ENCODE data around the gene CDH13.

The CDH13 gene

DNA sequence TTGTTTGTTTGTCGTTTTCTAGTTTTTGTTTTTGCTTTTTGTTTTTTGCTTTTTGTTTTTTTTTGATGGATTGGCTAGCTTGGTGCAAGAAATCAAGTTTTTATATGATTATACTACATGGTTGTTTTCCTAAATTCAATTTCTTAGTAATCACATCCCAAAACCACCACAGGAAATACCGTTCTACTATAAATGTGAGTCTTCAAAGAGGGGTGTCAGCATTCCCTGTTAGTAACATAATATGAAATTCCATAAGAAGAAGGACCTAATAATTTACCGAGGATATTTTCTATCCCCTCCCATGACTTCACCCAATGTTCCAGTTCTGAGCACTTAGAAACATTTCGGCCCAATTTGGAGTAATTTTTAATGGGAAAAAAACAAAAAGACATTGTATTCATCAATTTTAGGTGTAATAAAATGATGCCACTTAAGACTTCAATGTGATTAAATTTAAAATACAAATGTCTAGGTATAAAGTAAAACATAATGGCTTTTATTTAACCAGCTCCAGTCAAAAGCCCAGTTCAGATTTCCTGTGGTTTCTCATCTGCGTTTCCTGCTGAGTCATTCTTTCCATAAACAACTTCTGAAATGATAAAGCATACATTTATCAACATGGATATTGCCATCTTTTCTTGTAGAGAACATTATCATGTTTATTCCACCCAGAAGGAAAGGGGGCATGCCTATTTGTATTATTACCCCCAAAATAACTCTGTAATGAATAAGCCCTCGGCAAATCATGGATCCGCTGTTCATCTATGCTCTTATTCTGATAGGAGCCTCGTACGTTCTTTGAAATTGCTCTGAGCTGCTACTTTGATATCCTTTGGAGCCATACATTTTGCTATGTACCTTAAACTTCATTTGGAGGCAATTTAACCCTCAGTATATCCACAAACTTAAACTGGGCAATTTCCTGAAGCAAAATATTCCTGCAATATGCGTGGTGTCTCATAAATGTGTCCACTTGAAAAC is 1209.1 kb downstream of the CDH13 start:
- DNase-seq = no peak

DNA sequence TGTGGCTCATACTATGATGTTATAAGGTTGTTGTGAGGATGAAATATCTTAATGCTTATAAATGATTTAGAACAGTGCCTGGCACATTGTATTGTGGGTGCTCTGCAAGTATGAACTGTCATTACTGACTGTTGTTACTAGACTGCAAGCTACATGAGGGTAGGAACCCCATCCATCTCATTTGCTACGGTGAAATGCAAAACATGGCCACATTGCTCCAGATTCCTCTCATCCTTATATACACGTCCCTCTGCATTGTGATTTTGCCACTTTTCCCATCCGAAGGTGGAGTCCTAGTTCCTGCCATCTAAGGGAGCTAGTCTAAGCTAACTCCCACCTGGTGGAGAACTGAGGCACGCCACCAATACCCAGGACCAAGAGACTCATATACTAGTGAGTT is 1210.8 kb downstream of the CDH13 start:
- no peak for DNase-seq

DNA sequence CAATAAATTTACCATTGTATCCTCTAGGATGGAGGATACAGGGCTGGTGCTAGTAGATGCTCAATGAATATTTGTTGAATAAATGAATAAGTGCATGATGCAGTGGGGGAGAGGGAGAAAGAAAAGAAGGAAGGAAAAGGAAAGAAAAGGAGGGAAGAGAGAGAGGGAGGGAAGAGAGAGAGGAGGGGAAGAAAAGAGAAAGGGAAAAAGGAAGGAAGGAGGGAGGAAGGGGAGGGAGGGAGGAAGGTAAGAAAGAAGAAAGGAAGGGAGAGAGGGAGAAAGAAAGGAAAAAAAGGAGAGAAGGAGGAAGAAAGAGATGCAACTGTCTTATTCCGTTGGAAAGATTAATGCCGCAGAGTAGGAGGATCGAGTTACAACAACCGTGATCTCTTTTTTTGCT is 1211.4 kb downstream of the CDH13 start:
- no peak for DNase-seq

DNA sequence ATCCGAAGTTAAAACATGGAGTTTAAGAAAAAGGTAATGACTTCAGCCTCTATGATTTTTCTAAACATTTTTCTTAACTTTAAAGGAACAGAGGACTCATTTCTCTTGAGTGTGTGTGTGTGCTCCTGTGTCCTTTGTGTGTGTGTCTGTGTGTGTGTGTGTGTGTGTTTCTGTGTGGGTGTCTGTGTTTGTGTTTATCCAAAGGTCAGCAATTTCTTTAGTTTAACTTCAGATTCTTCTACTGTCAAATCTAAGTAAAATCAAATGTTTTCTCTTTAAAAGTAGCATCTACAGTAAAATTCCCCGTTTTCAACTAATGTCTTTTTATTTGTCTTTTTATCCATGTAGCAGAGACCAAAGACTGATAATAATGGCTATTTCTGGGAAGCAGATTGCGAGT is 1212.8 kb downstream of the CDH13 start:
- DNase-seq = no peak

DNA sequence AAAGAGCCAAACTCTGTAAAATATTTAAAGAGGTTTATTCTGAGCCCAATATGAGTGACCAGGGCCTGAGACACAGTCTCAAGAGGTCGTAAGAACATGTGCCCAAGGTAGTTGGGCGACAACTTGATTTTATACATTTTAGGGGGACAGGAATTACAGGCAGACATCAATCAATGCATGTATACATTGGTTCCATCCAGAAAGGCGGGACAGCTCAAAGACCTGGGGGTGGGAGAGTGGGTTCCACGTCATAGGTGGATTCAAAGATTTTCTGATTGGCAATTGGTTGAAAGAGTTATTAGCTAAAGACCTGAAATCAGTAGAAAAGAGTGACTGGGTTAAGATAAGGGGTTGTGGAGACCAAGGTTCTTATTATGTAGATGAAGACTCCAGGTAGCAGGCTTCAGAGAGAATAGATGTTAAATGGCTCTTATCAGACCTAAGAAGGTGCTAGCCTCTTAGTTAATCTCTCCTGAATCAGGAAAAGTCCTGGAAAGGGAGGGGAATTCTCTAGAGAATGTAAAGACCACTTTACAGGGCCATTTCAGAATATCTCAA is 1213.4 kb downstream of the CDH13 start:
- no peak for DNase-seq

DNA sequence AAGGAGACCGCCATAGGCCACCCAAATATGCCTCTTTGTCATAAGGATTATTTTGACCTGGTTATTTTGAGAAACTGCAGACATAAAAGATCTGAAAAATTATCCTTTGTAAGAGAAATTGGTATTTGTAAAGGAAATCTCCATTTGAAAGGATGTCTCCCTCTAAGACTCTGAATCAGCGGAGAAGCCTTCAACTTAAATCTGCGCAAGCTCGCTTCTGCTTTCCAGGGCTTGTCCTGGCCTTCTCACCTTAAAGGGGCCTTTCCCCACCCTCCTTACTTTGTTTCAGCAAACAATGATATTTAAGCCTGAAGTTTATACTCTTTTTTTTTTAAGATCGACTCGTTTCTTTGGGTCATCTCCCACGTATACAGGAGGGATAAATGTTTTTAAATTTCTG is 1215.5 kb downstream of the CDH13 start:
- DNase-seq = no peak

DNA sequence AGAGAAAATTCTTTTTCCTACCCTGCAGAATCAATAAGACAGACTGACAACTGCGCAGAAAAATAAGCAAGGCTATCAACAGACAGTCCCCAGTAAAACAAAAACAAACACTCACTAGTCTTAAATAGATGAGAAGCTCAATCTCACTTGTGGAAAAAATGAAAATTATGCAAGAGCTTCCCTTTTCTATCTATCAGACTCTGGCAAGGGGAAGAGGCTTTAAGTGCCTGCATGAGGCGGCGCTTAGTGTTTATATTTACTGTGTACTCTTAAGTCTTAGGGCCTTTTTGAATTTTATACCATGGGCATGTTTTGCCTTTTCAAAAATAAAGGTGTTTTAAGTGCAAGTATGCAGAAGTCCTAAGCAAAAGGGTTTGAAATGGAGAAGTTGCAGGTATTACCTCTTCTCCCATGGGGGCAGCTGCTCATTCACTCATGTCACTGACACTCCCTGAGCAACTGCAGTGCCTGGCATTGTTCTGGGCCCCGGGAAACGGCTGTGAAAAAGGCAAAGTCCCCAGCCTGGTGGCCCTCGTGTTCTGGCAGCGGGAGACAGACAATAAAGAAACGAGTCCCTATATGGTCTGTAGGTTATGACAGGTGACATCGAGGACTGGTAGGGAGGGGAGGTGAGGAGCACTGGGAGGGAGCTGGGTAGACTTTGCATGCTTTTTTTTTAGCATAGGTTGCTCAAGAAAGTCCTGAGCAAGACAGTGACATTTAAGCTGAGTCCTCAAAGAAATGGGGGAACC is 1216.2 kb downstream of the CDH13 start:
- DNase-seq = no peak

DNA sequence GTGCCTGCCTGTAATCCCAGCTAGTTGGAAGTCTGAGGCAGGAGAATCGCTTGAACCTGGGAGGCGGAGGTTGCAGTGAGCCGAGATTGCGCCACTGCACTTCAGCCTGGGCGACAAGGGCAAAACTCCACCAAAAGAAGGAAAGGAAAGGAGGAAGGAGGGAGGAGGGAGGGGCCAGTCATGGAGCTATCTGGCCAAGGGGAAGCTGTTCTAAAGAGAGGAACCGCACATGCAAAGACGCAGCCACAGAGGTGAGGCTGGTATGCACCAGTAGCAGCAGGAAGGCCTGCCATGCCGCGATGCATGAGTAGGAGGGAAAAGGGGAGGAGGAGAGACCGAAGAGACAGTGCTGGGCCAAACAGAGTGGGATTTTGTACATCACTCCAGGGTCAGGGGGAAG is 1216.9 kb downstream of the CDH13 start:
- no peak for DNase-seq

DNA sequence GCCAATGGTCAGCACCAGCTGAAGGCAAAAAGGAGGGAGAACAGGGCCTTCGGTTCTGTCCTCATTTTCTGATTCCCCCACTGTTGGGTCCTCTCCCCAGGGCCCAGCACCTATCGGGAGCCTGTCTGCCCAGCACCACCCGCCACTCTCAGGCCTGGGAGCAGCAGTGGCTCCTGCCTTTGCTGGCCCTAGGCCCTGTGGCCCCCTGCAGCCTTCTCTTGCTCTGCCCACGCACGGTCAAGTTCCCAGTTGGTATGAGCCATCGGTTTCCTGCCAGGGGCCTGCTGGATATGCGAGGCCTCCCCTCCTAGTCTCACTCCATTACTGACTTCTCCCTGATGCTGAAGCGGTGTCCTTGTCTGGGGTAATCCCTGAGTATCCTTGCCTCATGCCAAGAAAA is 1218.5 kb downstream of the CDH13 start:
- no peak for DNase-seq

DNA sequence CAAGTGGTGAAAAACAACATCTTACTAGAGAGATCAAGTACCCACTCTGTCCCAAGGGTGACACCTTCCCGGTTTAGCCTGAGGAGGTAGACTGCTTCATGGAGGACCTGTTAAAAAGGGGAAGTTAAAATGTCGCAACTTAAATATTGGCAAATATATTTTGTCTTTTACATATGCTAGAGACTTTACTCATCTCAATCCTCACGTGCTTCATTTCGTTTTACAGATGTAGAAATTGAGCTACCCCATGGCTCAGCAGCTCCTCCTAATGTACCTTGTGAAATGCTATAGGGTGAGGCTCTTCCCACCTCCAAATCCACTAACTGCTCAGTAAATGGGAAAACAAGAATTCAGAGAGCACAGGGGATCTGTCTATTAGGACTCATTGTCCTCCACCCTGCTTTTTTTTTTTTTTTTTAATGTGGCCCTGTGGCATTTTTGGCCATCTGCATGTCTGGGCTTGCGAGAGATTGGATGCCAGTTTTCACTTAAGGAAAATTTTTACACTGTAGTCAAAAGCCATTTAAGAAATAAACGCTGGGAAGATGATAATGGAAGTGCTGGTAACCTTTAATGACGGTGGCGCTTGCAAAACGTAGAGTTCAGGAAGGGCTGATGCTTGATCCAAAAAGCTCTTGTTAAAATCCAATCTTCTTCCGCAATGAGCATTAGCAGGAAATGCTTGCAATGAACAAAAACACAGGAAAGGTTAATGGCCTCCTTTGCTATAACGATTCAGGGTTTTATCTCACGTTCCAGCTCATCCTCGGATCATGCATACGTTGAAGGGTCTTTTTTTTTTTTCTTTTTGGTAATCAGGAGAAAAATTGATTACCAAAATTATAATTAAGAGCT is 1220.8 kb downstream of the CDH13 start:
- no peak for DNase-seq

DNA sequence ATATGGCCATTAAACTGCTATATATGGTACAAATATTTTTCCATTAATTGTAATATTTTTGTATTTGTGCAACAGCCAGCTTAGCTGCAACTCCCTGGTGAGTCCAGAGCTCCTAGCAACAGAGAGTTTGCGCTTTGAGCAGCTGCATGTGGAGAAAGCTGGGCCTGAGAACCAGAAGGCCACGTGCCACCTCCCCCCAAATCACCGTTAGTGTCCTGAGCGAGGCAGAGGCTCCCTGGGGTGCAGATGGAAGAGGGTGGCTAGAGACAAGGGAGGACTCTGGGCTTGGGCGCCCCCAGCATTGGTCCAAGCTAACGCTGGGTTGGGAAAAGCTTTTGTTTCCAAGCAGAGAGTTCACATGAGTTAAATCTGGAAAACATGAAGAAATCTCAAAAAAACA is 1222.7 kb downstream of the CDH13 start:
- no peak for DNase-seq

Measured in activated naive CD4-positive, alpha-beta T cell treated with anti-CD3 and anti-CD28 coated beads, Interleukin-2, amount 50 U/mL, for 16 hours (primary cell).